Stimulated activated CD4-positive, alpha-beta T cell treated with anti-CD3 and anti-CD28 coated beads, Interleukin-12 subunit alpha, Interleukin-12 subunit beta, amount 100 ng/mL, for 48 hours (primary cell): ENCODE measurements around the gene WDR44.
"Not testable (repeated sequence)": the region's sequence is repeated elsewhere in the genome, so short reads cannot be mapped to it uniquely, and the experiment has no call there.

ENCODE experiments used
- DNase-seq, 3 donors: peaks; one replicate each; pipeline ENCODE4 v3.0.0-alpha.2; 2020; ENCODE audit warnings: low read depth in 2 of 3, low spot score in 1 of 3

The WDR44 gene

DNA sequence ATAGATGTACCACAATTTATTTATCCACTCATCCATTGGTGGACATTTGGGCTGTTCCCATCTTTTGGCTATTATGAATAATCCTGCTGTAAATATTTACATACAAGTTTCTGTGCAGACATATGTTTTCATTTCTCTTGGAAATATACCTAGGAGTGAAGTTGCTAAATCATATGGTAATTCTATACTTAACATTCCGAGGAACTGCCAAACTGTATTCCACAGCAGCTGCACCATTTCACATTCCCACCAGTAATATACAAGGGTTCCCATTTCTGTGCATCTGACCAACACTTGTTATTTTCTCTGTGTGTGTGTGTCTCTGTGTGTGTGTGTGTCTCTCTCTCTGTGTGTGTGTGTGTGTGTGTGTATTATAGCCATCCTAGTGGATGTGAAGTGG is 134.3 kb downstream of the WDR44 start:
- DNase-seq = no peak

- not testable (repeated sequence) for DNase-seq
These were observed 136.5 kb downstream of the WDR44 start for GRCh38 chrX:118482384-118482783.

DNA sequence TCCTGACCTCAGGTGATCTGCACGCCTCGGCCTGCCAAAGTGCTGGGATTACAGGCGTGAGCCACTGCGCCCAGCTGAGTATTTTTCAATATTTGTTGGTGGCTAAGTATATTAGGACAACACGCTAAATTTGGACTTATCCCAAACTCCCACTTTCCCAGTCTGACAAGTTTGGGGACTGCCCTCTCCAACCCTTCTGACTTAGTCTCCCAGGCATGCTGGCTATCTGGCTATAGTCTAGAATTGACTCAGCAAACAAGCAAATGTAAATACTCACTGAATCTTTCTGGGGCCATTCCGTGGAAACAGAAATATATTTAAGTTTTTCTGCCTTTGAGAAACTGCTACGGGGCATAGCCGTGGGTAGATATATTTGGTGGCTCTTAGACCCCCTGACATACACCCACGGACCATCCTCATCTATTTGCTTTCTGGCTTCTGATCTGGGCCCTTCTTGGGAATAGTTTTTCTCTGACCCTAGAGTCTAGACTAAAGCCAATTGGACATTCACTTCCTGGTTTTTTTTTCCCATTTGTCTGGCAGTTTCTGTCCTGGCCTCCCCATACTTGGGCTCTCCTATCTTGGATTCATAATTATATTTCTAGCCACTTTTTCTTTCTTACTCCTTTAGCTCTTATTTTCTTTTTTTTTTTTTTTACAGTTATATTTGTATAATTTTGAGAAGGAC is 138.5 kb downstream of the WDR44 start:
- no peak for DNase-seq

- not testable (repeated sequence) for DNase-seq
These were observed 140.8 kb downstream of the WDR44 start for GRCh38 chrX:118486693-118487092.

GRCh38 chrX:118493016-118493415 is 147.1 kb downstream of the WDR44 start:
- no peak for DNase-seq

DNA sequence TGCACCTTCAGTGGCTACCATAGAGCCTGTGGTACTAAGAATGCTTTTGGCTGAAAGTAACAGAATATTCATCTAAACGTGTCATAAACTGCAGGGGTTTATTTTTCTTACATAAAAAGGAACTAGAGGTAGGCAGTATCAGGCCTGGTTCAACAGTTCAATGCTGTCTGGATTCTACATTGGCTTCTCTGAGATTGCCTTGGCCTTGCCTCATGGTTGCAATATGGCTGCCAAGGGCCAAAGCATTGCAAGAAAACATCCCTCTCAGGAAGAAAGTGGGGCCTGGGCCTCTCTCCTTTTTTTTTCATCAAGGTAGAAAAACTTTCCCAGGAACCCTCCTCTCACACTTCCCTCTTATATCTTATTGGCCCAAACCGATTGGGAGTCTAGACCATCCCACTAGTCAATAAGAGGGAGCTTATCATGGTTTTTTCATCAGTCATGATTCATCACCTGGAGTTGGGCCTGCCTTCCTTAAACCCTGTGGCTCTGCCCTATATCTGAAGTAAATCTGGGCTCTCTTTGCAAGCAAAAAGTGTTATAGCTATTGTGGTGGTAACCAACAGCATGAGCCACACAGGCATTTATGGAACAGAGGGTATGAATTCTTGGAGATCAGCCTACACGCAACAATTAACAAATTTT is 147.9 kb downstream of the WDR44 start:
- no peak for DNase-seq

GRCh38 chrX:118495061-118495921 is 149.4 kb downstream of the WDR44 start, which contains the start of gene DOCK11:
TSS of gene DOCK11 (plus strand) at chrX:118495815. CDS start at chrX:118495972, 157 bp downstream.
- DNase-seq = peak; percentile 53 to 70 (median 65)

DNA sequence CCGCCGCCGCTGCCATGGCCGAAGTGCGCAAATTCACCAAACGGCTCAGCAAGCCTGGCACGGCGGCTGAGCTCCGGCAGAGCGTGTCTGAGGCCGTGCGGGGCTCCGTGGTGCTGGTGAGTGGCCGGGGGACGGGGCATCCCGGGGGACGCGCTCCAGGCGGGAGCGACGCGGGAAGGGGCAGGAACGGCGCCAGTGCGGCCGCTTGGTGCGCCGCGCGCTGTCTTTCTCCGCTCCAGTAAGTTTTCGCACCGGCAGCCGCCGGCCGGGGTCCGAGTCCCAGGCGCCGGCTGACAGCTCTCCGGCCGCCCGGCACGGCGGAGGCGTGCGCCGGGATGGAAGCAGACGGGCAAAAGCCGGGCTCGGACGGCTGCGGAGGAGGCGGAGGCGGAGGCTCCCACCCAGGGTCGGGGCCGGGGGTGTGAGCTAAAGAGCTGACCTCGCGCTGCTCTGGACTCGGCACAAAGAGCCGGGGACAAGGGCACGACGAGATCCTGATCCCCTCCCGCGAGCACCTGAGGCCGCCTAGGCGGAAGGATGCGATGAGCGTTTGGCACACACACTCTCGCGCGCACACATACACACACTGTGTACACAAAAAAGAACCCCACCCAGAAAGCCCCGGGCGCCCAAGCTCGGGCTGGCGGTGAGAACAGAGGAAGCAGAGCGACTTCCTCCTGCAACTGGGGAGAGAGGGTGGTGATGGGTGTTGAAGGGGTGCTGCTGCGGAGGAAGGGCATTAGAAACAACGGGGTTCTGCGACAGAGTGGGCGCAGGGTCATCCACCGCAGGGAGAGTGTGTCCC is 150.3 kb downstream of the WDR44 start:
- DNase-seq = peak; percentile 46 to 56 (median 51)

- DNase-seq = no peak
These were observed 150.8 kb downstream of the WDR44 start for GRCh38 chrX:118496763-118497079.

DNA sequence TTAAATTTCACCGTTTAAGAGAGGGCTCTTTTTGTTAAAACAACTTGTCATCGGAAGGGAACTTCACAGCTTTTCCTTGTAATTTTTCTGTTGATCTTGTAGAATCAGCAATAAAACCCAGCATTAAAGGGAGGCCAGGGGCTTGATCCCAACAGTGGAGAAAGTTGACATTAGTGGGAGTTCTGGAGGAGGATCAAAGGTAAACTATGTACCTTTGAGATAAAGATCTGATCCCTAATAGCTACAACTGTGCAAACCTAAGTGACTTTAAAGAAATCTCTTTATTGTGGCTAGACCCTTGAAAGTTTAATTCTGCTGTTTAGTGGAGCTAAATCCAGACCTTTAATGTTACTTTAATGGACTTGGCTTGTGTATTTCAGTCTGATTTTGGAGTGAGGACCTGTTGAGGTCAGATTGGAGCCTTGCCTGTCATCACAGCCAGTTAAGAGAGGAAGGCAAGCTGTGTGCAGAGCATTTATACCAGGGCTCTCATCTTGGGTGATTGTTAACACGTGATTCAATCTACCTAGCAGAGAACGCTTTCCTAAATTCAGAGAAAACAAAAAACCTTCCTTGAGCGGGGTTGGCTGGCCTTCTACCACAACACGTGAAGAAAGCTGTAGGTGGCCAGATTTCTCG is 151.4 kb downstream of the WDR44 start:
- no peak for DNase-seq

GRCh38 chrX:118498351-118498750 is 152.4 kb downstream of the WDR44 start:
- no peak for DNase-seq

DNA sequence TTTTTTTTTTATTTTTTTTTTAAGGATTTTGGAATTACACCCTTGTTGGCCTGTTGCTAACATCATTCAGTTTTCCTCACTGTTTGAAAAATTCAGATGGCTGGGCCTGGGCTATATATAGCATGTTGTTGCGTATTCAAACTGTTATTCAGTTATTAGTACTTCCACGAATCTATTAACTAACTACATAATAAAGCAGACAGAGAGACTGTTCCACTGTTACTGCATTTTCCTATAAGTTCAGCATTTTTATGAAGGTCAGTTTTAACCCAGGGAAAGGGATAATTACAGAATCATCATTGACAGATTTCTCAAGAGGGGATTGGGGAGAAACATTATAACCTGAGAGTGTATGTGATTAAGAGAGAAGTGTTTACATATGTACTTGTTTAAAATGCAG is 152.8 kb downstream of the WDR44 start:
- DNase-seq = no peak

DNA sequence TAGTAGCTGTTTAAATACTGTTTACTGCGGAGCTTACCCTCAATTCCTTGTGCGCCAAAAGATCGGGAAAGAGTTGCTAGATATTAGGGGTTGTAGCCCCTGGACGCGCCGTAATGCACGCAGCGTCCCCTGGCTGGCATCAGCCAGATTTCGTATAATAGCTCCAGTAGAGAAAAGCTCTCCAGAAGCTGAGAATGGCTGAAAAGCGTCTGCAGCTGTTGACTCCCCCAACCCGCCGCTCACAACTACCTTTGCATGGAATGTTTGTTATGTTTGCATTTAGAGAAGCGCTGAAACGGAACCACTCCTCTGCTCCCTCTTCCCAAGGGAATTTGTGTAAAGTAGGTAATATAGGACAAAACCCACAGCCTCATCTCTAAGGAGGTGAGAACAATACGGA is 153.4 kb downstream of the WDR44 start:
- no peak for DNase-seq
